GM12801 (cell line): Measurements from ENCODE around the gene DNAJC5.

Experiments used
- CTCF ChIP-seq: IDR thresholded peaks from one replicate; pipeline ENCODE4 v1.5.1; 2011; ENCODE audit warnings: control low read depth; ENCODE audit not compliant: insufficient read length; ENCODE audit errors: extremely low read depth

Gene DNAJC5

GRCh38 chr20:63895202-63895951 is 451 bp downstream of the DNAJC5 start:
- no peak for TF ChIP-seq CTCF

- no peak for TF ChIP-seq CTCF
Measured at GRCh38 chr20:63895952-63896263, 982 bp downstream of the DNAJC5 start.

GRCh38 chr20:63896264-63897105 is 1.6 kb downstream of the DNAJC5 start:
- no peak for TF ChIP-seq CTCF

- TF ChIP-seq CTCF = no peak
Measured at GRCh38 chr20:63897978-63898561, 3.1 kb downstream of the DNAJC5 start.

GRCh38 chr20:63898882-63899558 is 4.1 kb downstream of the DNAJC5 start:
- TF ChIP-seq CTCF = no peak

GRCh38 chr20:63900413-63900812 is 5.5 kb downstream of the DNAJC5 start:
- no peak for TF ChIP-seq CTCF
